ENCODE data around the gene CCDC92. TPM values are rescaled to one million over a fixed set of nuclear protein-coding genes. Genes with fewer than 3 reads are reported as not detected.

Gene CCDC92
- total RNA-seq, 3 donors from 2014 or later (not counting 1 experiment from before 2014, with no cell fraction given), result 37.6 to 42.4 (median 39.1) TPM

- Mint-ChIP-seq H3K9me3 (no peaks in the 10 kb centered on the region), H3K27ac (no peak overlapping the region), H3K36me3 (no peaks in the 10 kb centered on the region), H3K27me3 (ENCODE audit: low read depth in 2 of 2) (no peaks in the 10 kb centered on the region), H3K4me3 (no peak overlapping the region), H3K4me1 (peaks cover 6 to 21% of the 10 kb centered on the region in 2 donors)
- 97% methylated on average over 9 of the region's 9 CpGs for WGBS (ENCODE audit: insufficient coverage)
- Histone ChIP-seq H3K27ac (ENCODE audit: low read length) (no peak overlapping the region), H3K4me3 (ENCODE audit: low read length) (no peak overlapping the region), H3K4me1 (ENCODE audit: control insufficient read depth, insufficient read depth, low read length) (no peaks in the 10 kb centered on the region), H3K27me3 (ENCODE audit: control insufficient read depth, insufficient read depth, low read length) (no peaks in the 10 kb centered on the region), H3K36me3 (ENCODE audit: control insufficient read depth, insufficient read depth, low read length) (no peaks in the 10 kb centered on the region), H3K9me3 (ENCODE audit: control insufficient read depth, insufficient read depth, low read length) (no peaks in the 10 kb centered on the region)
- ATAC-seq, result no peak
- intact Hi-C loops (cut with micrococcal nuclease), result no loop called here
- no peak for TF ChIP-seq CTCF (IDR thresholded peaks at IDR 0.05)
- DNase-seq, result no peak
These were observed 12.4 kb downstream of the CCDC92 start for GRCh38 chr12:123960029-123960735.

DNA sequence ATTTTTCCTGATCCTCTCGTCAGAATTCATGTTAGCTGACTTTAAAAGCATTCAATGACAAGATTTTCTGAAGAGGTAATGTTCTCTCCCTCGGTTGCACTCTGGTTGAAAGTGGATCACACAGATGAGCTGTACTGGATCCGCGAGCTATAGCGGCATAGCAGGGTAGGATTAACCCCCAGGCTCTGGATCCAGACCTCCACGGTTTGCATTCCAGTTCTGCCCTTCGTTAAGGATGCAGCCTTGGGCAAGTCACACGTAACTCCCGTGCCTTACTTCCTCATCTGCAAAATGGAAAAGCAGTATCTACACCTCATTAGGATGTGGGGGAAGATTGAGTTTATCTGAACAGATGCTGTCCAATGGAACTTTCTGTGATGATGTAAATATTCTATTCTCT is 13.8 kb downstream of the CCDC92 start:
- Histone ChIP-seq H3K27me3 (ENCODE audit: control insufficient read depth, insufficient read depth, low read length) (no peaks in the 10 kb centered on the region), H3K36me3 (ENCODE audit: control insufficient read depth, insufficient read depth, low read length) (no peaks in the 10 kb centered on the region), H3K27ac (ENCODE audit: low read length) (no peak overlapping the region), H3K4me3 (ENCODE audit: low read length) (no peak overlapping the region), H3K9me3 (ENCODE audit: control insufficient read depth, insufficient read depth, low read length) (no peaks in the 10 kb centered on the region), H3K4me1 (ENCODE audit: control insufficient read depth, insufficient read depth, low read length) (no peaks in the 10 kb centered on the region)
- 92% methylated on average over 9 of the region's 9 CpGs for WGBS (ENCODE audit: insufficient coverage)
- Mint-ChIP-seq H3K36me3 (no peaks in the 10 kb centered on the region), H3K27me3 (ENCODE audit: low read depth in 2 of 2) (no peaks in the 10 kb centered on the region), H3K4me3 (no peak overlapping the region), H3K9me3 (no peaks in the 10 kb centered on the region), H3K4me1 (peaks cover 6 to 21% of the 10 kb centered on the region in 2 donors), H3K27ac (no peak overlapping the region)
- TF ChIP-seq CTCF (IDR thresholded peaks at IDR 0.05), result no peak
- DNase-seq (no peak), ATAC-seq (no peak)
- intact Hi-C loops (cut with micrococcal nuclease), result no loop called here

- no peak overlapping the region for H3K27ac Mint-ChIP-seq
- TF ChIP-seq CTCF (IDR thresholded peaks at IDR 0.05), result no peak
- H3K4me1 Mint-ChIP-seq, result peaks cover 6 to 20% of the 10 kb centered on the region in 2 donors
- ATAC-seq (no peak), DNase-seq (no peak)
- no peaks in the 10 kb centered on the region for H3K36me3 Mint-ChIP-seq
- Histone ChIP-seq H3K27me3 (ENCODE audit: control insufficient read depth, insufficient read depth, low read length) (no peaks in the 10 kb centered on the region), H3K36me3 (ENCODE audit: control insufficient read depth, insufficient read depth, low read length) (no peaks in the 10 kb centered on the region), H3K27ac (ENCODE audit: low read length) (no peak overlapping the region), H3K9me3 (ENCODE audit: control insufficient read depth, insufficient read depth, low read length) (no peaks in the 10 kb centered on the region), H3K4me1 (ENCODE audit: control insufficient read depth, insufficient read depth, low read length) (no peaks in the 10 kb centered on the region), H3K4me3 (ENCODE audit: low read length) (no peak overlapping the region)
- H3K9me3 Mint-ChIP-seq, result no peaks in the 10 kb centered on the region
- intact Hi-C loops (cut with micrococcal nuclease), result no loop called here
- no peak overlapping the region for H3K4me3 Mint-ChIP-seq
- WGBS (ENCODE audit: insufficient coverage), result 92% methylated on average over 8 of the region's 8 CpGs
- H3K27me3 Mint-ChIP-seq (ENCODE audit: low read depth in 2 of 2), result no peaks in the 10 kb centered on the region
These were observed 14.2 kb downstream of the CCDC92 start for GRCh38 chr12:123958462-123958861.

DNA sequence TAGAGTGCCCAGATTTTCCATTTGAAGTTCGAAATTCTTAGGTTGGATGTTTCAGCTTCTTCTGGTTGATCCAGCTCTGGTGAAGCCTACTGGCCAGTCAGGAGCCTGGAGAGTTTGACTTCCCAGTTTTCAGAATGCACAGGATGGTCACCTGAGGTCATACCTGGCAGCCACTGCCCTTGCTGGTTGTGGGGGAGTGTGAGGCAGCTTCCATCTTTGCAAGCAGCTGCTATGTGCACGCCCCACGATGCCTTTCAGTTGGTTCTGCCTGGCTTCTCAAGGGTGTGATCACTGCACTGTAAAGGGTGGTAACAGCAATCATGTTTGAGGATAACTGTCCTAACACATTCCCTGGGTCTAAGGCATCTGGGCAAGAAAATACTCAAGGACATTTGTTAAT is 15.4 kb downstream of the CCDC92 start:
- Histone ChIP-seq H3K27ac (ENCODE audit: low read length) (no peak overlapping the region), H3K9me3 (ENCODE audit: control insufficient read depth, insufficient read depth, low read length) (no peaks in the 10 kb centered on the region), H3K4me1 (ENCODE audit: control insufficient read depth, insufficient read depth, low read length) (no peaks in the 10 kb centered on the region), H3K36me3 (ENCODE audit: control insufficient read depth, insufficient read depth, low read length) (no peaks in the 10 kb centered on the region), H3K4me3 (ENCODE audit: low read length) (no peak overlapping the region), H3K27me3 (ENCODE audit: control insufficient read depth, insufficient read depth, low read length) (no peaks in the 10 kb centered on the region)
- Mint-ChIP-seq H3K4me1 (peaks cover 6 to 12% of the 10 kb centered on the region in 2 donors), H3K27me3 (ENCODE audit: low read depth in 2 of 2) (no peaks in the 10 kb centered on the region), H3K36me3 (no peaks in the 10 kb centered on the region), H3K4me3 (no peak overlapping the region), H3K27ac (no peak overlapping the region), H3K9me3 (no peaks in the 10 kb centered on the region)
- ATAC-seq (no peak), DNase-seq (no peak)
- WGBS (ENCODE audit: insufficient coverage), result 88% methylated on average over 3 of the region's 3 CpGs
- intact Hi-C loops (cut with micrococcal nuclease), result no loop called here
- no peak for TF ChIP-seq CTCF (IDR thresholded peaks at IDR 0.05)
